Liver (tissue), 9 donors: Measurements from ENCODE around the gene SMCO1. TPM values are rescaled to one million over a fixed set of nuclear protein-coding genes. Genes with fewer than 3 reads are reported as not detected.

Experiments
- DNase-seq: peaks from one replicate; pipeline ENCODE4 v3.0.0-alpha.2; 2017; ENCODE audit warnings: low spot score
- H3K27ac ChIP-seq, 2 donors: one replicate each; pipeline ENCODE4 v1.7.0; 2013; ENCODE audit warnings: inconsistent platforms in 2 of 2, low read length in 2 of 2, control low read depth in 1 of 2, low read depth in 1 of 2, mild to moderate bottlenecking in 1 of 2
- H3K27me3 ChIP-seq, 4 donors: one replicate each; pipeline versions ENCODE4 v1.6.1 to v1.7.0; 2013; ENCODE audit warnings: low read length in 3 of 4, inconsistent platforms in 1 of 4, mild to moderate bottlenecking in 1 of 4, moderate library complexity in 1 of 4; ENCODE audit not compliant: control insufficient read depth in 4 of 4, insufficient read depth in 4 of 4
- H3K36me3 ChIP-seq, 4 donors: one replicate each; pipeline versions ENCODE4 v1.6.1 to v1.7.0; 2013; ENCODE audit warnings: low read length in 3 of 4, mild to moderate bottlenecking in 3 of 4, low read depth in 1 of 4, moderate library complexity in 1 of 4; ENCODE audit not compliant: control insufficient read depth in 4 of 4, insufficient read depth in 3 of 4
- H3K4me1 ChIP-seq, 4 donors: one replicate each; pipeline versions ENCODE4 v1.6.1 to v1.7.0; 2013; ENCODE audit warnings: low read length in 3 of 4, mild to moderate bottlenecking in 3 of 4, moderate library complexity in 1 of 4; ENCODE audit not compliant: control insufficient read depth in 4 of 4, insufficient read depth in 4 of 4
- H3K4me3 ChIP-seq, 3 donors: one replicate each; pipeline versions ENCODE4 v1.6.1 to v1.7.0; 2013; ENCODE audit warnings: low read length in 3 of 3, control low read depth in 1 of 3, low read depth in 1 of 3, mild to moderate bottlenecking in 1 of 3
- H3K9ac ChIP-seq, 2 donors: one replicate each; pipeline ENCODE4 v1.7.0; 2013; ENCODE audit warnings: low read length in 2 of 2, mild to moderate bottlenecking in 2 of 2, moderate library complexity in 2 of 2, control low read depth in 1 of 2, low read depth in 1 of 2
- H3K9me3 ChIP-seq, 4 donors: one replicate each; pipeline versions ENCODE4 v1.6.1 to v1.7.0; 2013; ENCODE audit warnings: low read length in 3 of 4; ENCODE audit not compliant: control insufficient read depth in 4 of 4
- EGR1 ChIP-seq, 2 donors: IDR thresholded peaks; 2 replicates each; pipeline ENCODE4 v1.6.1; 2016 to 2018; ENCODE audit warnings: antibody characterized with exemption in 2 of 2, low read depth in 2 of 2
- FOXA1 ChIP-seq: IDR thresholded peaks from 2 replicates; pipeline ENCODE4 v1.6.1; 2016; ENCODE audit warnings: antibody characterized with exemption
- FOXA2 ChIP-seq: IDR thresholded peaks from 2 replicates; pipeline ENCODE4 v1.6.1; 2016; ENCODE audit warnings: antibody characterized with exemption
- GABPA ChIP-seq, 2 donors: IDR thresholded peaks in 1 of 2; conservative IDR thresholded peaks in 1 of 2; 2 replicates each; pipeline ENCODE4 v1.6.1; 2016; ENCODE audit warnings: antibody characterized with exemption in 2 of 2, mild to moderate bottlenecking in 1 of 2, moderate library complexity in 1 of 2
- HNF4A ChIP-seq, 2 donors: conservative IDR thresholded peaks; 2 replicates each; pipeline ENCODE4 v1.6.1; 2016; ENCODE audit warnings: antibody characterized with exemption in 2 of 2, mild to moderate bottlenecking in 2 of 2
- JUND ChIP-seq, 2 donors: IDR thresholded peaks; 2 replicates each; pipeline ENCODE4 v1.6.1; 2016; ENCODE audit warnings: antibody characterized with exemption in 2 of 2
- RAD21 ChIP-seq, 2 donors: IDR thresholded peaks; 2 replicates each; pipeline ENCODE4 v1.6.1; 2016; ENCODE audit warnings: antibody characterized with exemption in 2 of 2, mild to moderate bottlenecking in 2 of 2
- SP1 ChIP-seq: IDR thresholded peaks from 2 replicates; pipeline ENCODE4 v1.6.1; 2018; ENCODE audit warnings: antibody characterized with exemption, mild to moderate bottlenecking
- TAF1 ChIP-seq: conservative IDR thresholded peaks from 2 replicates; pipeline ENCODE4 v1.6.1; 2016; ENCODE audit warnings: antibody characterized with exemption, mild to moderate bottlenecking
- YY1 ChIP-seq: IDR thresholded peaks from 2 replicates; pipeline ENCODE4 v1.6.1; 2016; ENCODE audit warnings: antibody characterized with exemption, mild to moderate bottlenecking
- WGBS: extraction: QIAGEN DNeasy Blood & Tissue Kit; methylation state at CpG from one replicate; pipeline ENCODE4 v1.1.7; 2013; 5-methylcytosine and 5-hydroxymethylcytosine counted together
- polyA plus RNA-seq, 2 donors: library from polyadenylated mRNA; stranded (reverse) in 1 of 2; unstranded in 1 of 2; fragments of 200-250 nt in 1 of 2; fragments of >200 nt in 1 of 2; fragmentation: Nextera tagmentation in 1 of 2; extraction: Ambion mirVana in 1 of 2; gene quantifications; one replicate each; pipeline versions ENCODE4 v1.2.1 to v1.2.3, GENCODE V29; 2013 to 2015
- total RNA-seq, 2 donors: library from RNA; depleted of rRNA; stranded (reverse); fragments of >200 nt; gene quantifications; one replicate each; pipeline ENCODE4 v1.2.3, GENCODE V29; 2014
- TF ChIP-seq, protein P1 (sequence below): IDR thresholded peaks from 2 replicates; pipeline ENCODE4 v1.6.1; 2016; ENCODE audit warnings: antibody characterized with exemption
- TF ChIP-seq, protein P2 (sequence below): fragments of 150-350 bp; IDR thresholded peaks from 2 replicates; pipeline ENCODE4 v1.5.1; 2017; ENCODE audit warnings: improper control_type of control experiment, low read depth, low read length; ENCODE audit not compliant: missing input control
- TF ChIP-seq, protein P3 (sequence below): IDR thresholded peaks from 2 replicates; pipeline ENCODE4 v1.6.1; 2016; ENCODE audit warnings: antibody characterized with exemption, mild to moderate bottlenecking
- donor health status: healthy.
- donor health status: healthy.
- donor health status: healthy.
- donor health status: healthy.
- donor health status: healthy.

The SMCO1 gene
- total and polyA plus RNA-seq, 4 donors, result 0.05 TPM; not detected in 3

DNA sequence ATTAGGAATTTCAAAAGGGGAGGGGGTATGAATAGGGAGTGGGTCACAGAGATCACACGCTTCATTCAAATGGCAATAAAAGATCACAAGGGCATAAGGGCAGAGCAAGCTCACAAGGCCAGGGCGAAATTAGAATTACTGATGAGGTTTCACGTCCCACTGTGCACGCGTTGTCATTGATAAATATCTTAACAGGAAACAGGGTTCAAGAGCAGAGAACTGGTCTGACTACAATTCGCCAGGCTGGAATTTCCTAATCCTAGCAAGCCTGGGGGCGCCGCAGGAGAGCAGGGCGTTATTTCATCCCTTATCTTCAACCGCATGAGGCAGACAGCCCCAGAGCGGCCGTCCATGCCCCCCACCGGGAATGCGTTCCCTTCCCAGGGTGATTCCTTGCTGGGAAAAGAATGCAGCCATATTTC is 18.1 kb upstream of the SMCO1 start (continued):
- TF ChIP-seq, protein P1, sequence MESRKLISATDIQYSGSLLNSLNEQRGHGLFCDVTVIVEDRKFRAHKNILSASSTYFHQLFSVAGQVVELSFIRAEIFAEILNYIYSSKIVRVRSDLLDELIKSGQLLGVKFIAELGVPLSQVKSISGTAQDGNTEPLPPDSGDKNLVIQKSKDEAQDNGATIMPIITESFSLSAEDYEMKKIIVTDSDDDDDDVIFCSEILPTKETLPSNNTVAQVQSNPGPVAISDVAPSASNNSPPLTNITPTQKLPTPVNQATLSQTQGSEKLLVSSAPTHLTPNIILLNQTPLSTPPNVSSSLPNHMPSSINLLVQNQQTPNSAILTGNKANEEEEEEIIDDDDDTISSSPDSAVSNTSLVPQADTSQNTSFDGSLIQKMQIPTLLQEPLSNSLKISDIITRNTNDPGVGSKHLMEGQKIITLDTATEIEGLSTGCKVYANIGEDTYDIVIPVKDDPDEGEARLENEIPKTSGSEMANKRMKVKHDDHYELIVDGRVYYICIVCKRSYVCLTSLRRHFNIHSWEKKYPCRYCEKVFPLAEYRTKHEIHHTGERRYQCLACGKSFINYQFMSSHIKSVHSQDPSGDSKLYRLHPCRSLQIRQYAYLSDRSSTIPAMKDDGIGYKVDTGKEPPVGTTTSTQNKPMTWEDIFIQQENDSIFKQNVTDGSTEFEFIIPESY, result no peak
- no peak for TF ChIP-seq FOXA1
- TF ChIP-seq GABPA (IDR thresholded peaks at IDR 0.05 in 1 of 2, conservative IDR thresholded peaks at IDR 0.05 in 1 of 2), result no peak
- TF ChIP-seq HNF4A (conservative IDR thresholded peaks at IDR 0.05), result no peak
- no peak for TF ChIP-seq SP1
- TF ChIP-seq TAF1, result no peak
- TF ChIP-seq JUND (IDR thresholded peaks at IDR 0.05), result no peak

DNA sequence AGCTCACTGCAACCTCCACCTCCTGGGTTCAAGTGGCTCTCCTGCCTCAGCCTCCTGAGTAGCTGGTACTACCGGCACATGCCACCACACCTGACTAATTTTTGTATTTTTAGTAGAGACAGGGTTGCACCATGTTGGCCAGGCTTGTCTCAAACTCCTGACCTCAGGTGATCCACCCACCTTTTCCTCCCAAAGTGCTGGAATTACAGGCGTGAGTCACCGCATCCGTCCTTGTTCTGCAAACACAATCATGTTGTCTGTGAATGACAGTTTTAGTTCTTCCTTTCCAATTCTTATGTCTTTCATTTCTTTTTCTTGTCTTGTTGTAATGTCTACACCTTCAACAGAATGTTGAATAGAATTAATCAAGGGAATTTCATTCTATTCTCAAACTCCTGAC is 16.3 kb upstream of the SMCO1 start:
- Histone ChIP-seq H3K4me1 (peaks cover 0 to 5% (median under 1%) of the 10 kb centered on the region in 4 donors), H3K9me3 (peaks cover 0 to 3% (median under 1%) of the 10 kb centered on the region in 4 donors), H3K36me3 (no peaks in the 10 kb centered on the region), H3K4me3 (no peak overlapping the region), H3K27ac (no peak overlapping the region), H3K9ac (no peak overlapping the region), H3K27me3 (no peaks in the 10 kb centered on the region)
- no peak for TF ChIP-seq EGR1 (IDR thresholded peaks at IDR 0.05; ENCODE audit: low read depth in 2 of 2)
- DNase-seq, result no peak
- WGBS, result 85% methylated on average over 4 of the region's 4 CpGs

DNA sequence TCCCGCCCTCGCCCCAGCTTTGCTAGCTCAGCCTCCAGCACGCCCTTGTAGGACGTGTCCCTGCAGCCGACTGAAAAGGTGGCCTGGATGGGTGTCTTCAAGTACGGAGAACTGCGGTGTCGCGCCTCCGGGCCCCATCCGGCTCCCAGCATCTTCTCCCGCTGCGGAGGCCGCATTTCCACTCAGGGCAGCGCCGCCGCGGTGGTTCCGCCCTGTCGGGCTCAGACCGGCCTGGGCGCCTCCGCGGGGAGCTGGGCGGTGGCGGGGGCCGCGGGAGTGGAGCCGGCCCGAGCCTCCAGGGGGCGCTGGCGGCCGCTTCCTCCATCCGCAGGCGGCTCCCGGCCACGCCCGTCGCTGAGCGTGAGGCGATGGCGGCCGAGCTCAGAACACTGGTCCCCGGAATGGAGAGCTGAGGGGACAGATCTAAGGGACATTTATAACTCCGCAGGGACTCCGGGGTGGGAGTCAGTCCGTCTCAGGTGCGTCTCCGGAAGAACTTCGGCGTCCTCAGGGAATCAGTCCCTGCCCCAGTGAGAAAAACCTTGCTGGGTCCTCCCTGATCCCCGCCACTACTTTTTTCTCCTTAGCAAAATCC is 13.6 kb upstream of the SMCO1 start:
- Histone ChIP-seq H3K9me3 (peaks cover 0 to 3% (median under 1%) of the 10 kb centered on the region in 4 donors), H3K4me1 (peaks cover 0 to 5% (median under 1%) of the 10 kb centered on the region in 4 donors), H3K36me3 (no peaks in the 10 kb centered on the region), H3K9ac (no peak overlapping the region), H3K27ac (no peak overlapping the region), H3K27me3 (no peaks in the 10 kb centered on the region), H3K4me3 (peak overlapping the region in 1 of 3 donors; percentile 46)
- 6% methylated on average over 52 of the region's 52 CpGs for WGBS
- TF ChIP-seq HNF4A (conservative IDR thresholded peaks at IDR 0.05) (no peak), GABPA (IDR thresholded peaks at IDR 0.05 in 1 of 2, conservative IDR thresholded peaks at IDR 0.05 in 1 of 2) (no peak), RAD21 (IDR thresholded peaks at IDR 0.05) (peak in 1 of 2 donors; percentile 53), EGR1 (IDR thresholded peaks at IDR 0.05; ENCODE audit: low read depth in 2 of 2) (no peak), YY1 (peak; percentile 40), FOXA2 (no peak)
- TF ChIP-seq, protein P2, sequence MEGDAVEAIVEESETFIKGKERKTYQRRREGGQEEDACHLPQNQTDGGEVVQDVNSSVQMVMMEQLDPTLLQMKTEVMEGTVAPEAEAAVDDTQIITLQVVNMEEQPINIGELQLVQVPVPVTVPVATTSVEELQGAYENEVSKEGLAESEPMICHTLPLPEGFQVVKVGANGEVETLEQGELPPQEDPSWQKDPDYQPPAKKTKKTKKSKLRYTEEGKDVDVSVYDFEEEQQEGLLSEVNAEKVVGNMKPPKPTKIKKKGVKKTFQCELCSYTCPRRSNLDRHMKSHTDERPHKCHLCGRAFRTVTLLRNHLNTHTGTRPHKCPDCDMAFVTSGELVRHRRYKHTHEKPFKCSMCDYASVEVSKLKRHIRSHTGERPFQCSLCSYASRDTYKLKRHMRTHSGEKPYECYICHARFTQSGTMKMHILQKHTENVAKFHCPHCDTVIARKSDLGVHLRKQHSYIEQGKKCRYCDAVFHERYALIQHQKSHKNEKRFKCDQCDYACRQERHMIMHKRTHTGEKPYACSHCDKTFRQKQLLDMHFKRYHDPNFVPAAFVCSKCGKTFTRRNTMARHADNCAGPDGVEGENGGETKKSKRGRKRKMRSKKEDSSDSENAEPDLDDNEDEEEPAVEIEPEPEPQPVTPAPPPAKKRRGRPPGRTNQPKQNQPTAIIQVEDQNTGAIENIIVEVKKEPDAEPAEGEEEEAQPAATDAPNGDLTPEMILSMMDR, result peak; percentile 49
- TF ChIP-seq, protein P3, sequence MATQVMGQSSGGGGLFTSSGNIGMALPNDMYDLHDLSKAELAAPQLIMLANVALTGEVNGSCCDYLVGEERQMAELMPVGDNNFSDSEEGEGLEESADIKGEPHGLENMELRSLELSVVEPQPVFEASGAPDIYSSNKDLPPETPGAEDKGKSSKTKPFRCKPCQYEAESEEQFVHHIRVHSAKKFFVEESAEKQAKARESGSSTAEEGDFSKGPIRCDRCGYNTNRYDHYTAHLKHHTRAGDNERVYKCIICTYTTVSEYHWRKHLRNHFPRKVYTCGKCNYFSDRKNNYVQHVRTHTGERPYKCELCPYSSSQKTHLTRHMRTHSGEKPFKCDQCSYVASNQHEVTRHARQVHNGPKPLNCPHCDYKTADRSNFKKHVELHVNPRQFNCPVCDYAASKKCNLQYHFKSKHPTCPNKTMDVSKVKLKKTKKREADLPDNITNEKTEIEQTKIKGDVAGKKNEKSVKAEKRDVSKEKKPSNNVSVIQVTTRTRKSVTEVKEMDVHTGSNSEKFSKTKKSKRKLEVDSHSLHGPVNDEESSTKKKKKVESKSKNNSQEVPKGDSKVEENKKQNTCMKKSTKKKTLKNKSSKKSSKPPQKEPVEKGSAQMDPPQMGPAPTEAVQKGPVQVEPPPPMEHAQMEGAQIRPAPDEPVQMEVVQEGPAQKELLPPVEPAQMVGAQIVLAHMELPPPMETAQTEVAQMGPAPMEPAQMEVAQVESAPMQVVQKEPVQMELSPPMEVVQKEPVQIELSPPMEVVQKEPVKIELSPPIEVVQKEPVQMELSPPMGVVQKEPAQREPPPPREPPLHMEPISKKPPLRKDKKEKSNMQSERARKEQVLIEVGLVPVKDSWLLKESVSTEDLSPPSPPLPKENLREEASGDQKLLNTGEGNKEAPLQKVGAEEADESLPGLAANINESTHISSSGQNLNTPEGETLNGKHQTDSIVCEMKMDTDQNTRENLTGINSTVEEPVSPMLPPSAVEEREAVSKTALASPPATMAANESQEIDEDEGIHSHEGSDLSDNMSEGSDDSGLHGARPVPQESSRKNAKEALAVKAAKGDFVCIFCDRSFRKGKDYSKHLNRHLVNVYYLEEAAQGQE, result no peak
- DNase-seq, result peak; percentile 89
